ENCODE data around the gene ATP11C. TPM values are rescaled to one million over a fixed set of nuclear protein-coding genes. Genes with fewer than 3 reads are reported as not detected.
"Not testable (repeated sequence)": the region's sequence is repeated elsewhere in the genome, so short reads cannot be mapped to it uniquely, and the experiment has no call there.

Gene ATP11C
- polyA plus RNA-seq, 3 donors: 1.6 to 6.7 (median 2.5) TPM

- no peaks in the 10 kb centered on the region for H4K20me1 ChIP-seq (ENCODE audit: insufficient read depth, low read length)
- Mint-ChIP-seq H3K27ac (no peak overlapping the region), H3K4me1 (peaks cover 7% of the 10 kb centered on the region), H3K9me3 (peaks cover 0 to 7% (median 1%) of the 10 kb centered on the region in 7 donors), H3K27me3 (ENCODE audit: low read depth in 3 of 3) (peaks cover 23 to 46% (median 29%) of the 10 kb centered on the region in 3 donors), H3K4me3 (peak overlapping the region in 1 of 2 donors; percentile 76), H3K36me3 (peaks cover 0 to 2% of the 10 kb centered on the region in 2 donors)
- no peak for DNase-seq
- no peaks in the 10 kb centered on the region for H3K4me1 ChIP-seq (ENCODE audit: control insufficient read depth in 1 of 2, insufficient read depth in 2 of 2, low read length in 2 of 2)
- H3K27ac ChIP-seq (ENCODE audit: low read depth in 1 of 2, low read length in 2 of 2): no peak overlapping the region
- peak overlapping the region; percentile 13 for H3K4me2 ChIP-seq (replicated peaks; ENCODE audit: extremely low read depth, low read length, poor library complexity, severe bottlenecking)
- no peak overlapping the region for H3K4me3 ChIP-seq (replicated peaks in 1 of 3; ENCODE audit: low read depth in 2 of 3, low read length in 3 of 3)
- no peak for TF ChIP-seq CTCF (IDR thresholded peaks at IDR 0.05)
- intact Hi-C loops (cut with micrococcal nuclease): no loop called here
- H2AFZ ChIP-seq (ENCODE audit: insufficient read depth, low read depth, low read length, poor library complexity, severe bottlenecking): no peak overlapping the region
- no peaks in the 10 kb centered on the region for H3K79me2 ChIP-seq (ENCODE audit: insufficient read depth, low read length)
- H3K27me3 ChIP-seq (ENCODE audit: control insufficient read depth in 2 of 2, insufficient read depth in 2 of 2, low read length in 2 of 2): peaks cover 6 to 24% of the 10 kb centered on the region in 2 donors
- 1% methylated on average over 39 of the region's 52 CpGs for WGBS (ENCODE audit: insufficient coverage)
- H3K36me3 ChIP-seq (replicated peaks in 1 of 2; ENCODE audit: control insufficient read depth in 1 of 2, insufficient read depth in 2 of 2, low read length in 2 of 2): no peaks in the 10 kb centered on the region
- no peak overlapping the region for H3K9ac ChIP-seq (ENCODE audit: insufficient read depth, low read length, poor library complexity, severe bottlenecking)
- no peaks in the 10 kb centered on the region for H3K9me3 ChIP-seq (replicated peaks in 1 of 2; ENCODE audit: control insufficient read depth in 1 of 2, insufficient read depth in 1 of 2, low read length in 2 of 2)
Measured at GRCh38 chrX:139691843-139692505, 240.9 kb downstream of the ATP11C start.

GRCh38 chrX:139691493-139691842 lies 241.4 kb downstream of the ATP11C start:
- no peak overlapping the region for H2AFZ ChIP-seq (ENCODE audit: insufficient read depth, low read depth, low read length, poor library complexity, severe bottlenecking)
- DNase-seq: no peak
- intact Hi-C loops (cut with micrococcal nuclease): no loop called here
- H3K9ac ChIP-seq (ENCODE audit: insufficient read depth, low read length, poor library complexity, severe bottlenecking): no peak overlapping the region
- H3K4me3 ChIP-seq (replicated peaks in 1 of 3; ENCODE audit: low read depth in 2 of 3, low read length in 3 of 3): no peak overlapping the region
- Mint-ChIP-seq H3K4me1 (peaks cover 7% of the 10 kb centered on the region), H3K27me3 (ENCODE audit: low read depth in 3 of 3) (peaks cover 23 to 46% (median 30%) of the 10 kb centered on the region in 3 donors), H3K27ac (no peak overlapping the region), H3K36me3 (peaks cover 0 to 2% of the 10 kb centered on the region in 2 donors), H3K4me3 (peak overlapping the region; percentile 31 to 76), H3K9me3 (peaks cover 0 to 7% (median 1%) of the 10 kb centered on the region in 7 donors)
- no peaks in the 10 kb centered on the region for H4K20me1 ChIP-seq (ENCODE audit: insufficient read depth, low read length)
- H3K27ac ChIP-seq (ENCODE audit: low read depth in 1 of 2, low read length in 2 of 2): no peak overlapping the region
- H3K79me2 ChIP-seq (ENCODE audit: insufficient read depth, low read length): no peaks in the 10 kb centered on the region
- no peaks in the 10 kb centered on the region for H3K4me1 ChIP-seq (ENCODE audit: control insufficient read depth in 1 of 2, insufficient read depth in 2 of 2, low read length in 2 of 2)
- no peak for TF ChIP-seq CTCF (IDR thresholded peaks at IDR 0.05)
- H3K36me3 ChIP-seq (replicated peaks in 1 of 2; ENCODE audit: control insufficient read depth in 1 of 2, insufficient read depth in 2 of 2, low read length in 2 of 2): no peaks in the 10 kb centered on the region
- H3K27me3 ChIP-seq (ENCODE audit: control insufficient read depth in 2 of 2, insufficient read depth in 2 of 2, low read length in 2 of 2): peaks cover 6 to 24% of the 10 kb centered on the region in 2 donors
- no peaks in the 10 kb centered on the region for H3K9me3 ChIP-seq (replicated peaks in 1 of 2; ENCODE audit: control insufficient read depth in 1 of 2, insufficient read depth in 1 of 2, low read length in 2 of 2)
- H3K4me2 ChIP-seq (replicated peaks; ENCODE audit: extremely low read depth, low read length, poor library complexity, severe bottlenecking): no peak overlapping the region
- 0% methylated on average over 8 of the region's 23 CpGs for WGBS (ENCODE audit: insufficient coverage)

- H3K79me2 ChIP-seq (ENCODE audit: insufficient read depth, low read length); H3K9me3 ChIP-seq (replicated peaks in 1 of 2; ENCODE audit: control insufficient read depth in 1 of 2, insufficient read depth in 1 of 2, low read length in 2 of 2); H3K36me3 ChIP-seq (replicated peaks in 1 of 2; ENCODE audit: control insufficient read depth in 1 of 2, insufficient read depth in 2 of 2, low read length in 2 of 2); H3K27ac Mint-ChIP-seq; H3K36me3 Mint-ChIP-seq; H3K4me2 ChIP-seq (replicated peaks; ENCODE audit: extremely low read depth, low read length, poor library complexity, severe bottlenecking); H3K4me3 ChIP-seq (replicated peaks in 1 of 3; ENCODE audit: low read depth in 2 of 3, low read length in 3 of 3); H3K4me1 ChIP-seq (ENCODE audit: control insufficient read depth in 1 of 2, insufficient read depth in 2 of 2, low read length in 2 of 2); H3K27me3 ChIP-seq (ENCODE audit: control insufficient read depth in 2 of 2, insufficient read depth in 2 of 2, low read length in 2 of 2); H3K4me3 Mint-ChIP-seq; H3K4me1 Mint-ChIP-seq; DNase-seq; H3K27ac ChIP-seq (ENCODE audit: low read depth in 1 of 2, low read length in 2 of 2); H4K20me1 ChIP-seq (ENCODE audit: insufficient read depth, low read length); H2AFZ ChIP-seq (ENCODE audit: insufficient read depth, low read depth, low read length, poor library complexity, severe bottlenecking); intact Hi-C loops (cut with micrococcal nuclease); H3K9ac ChIP-seq (ENCODE audit: insufficient read depth, low read length, poor library complexity, severe bottlenecking); H3K9me3 Mint-ChIP-seq: not testable (repeated sequence)
- H3K27me3 Mint-ChIP-seq (ENCODE audit: low read depth in 3 of 3): peaks cover 4 to 11% (median 5%) of the 10 kb centered on the region in 3 donors
- 100% methylated on average over 2 of the region's 7 CpGs for WGBS (ENCODE audit: insufficient coverage)
Measured at GRCh38 chrX:139685175-139685574, 247.7 kb downstream of the ATP11C start.
